IMR-90 (cell line): ENCODE data around the gene NCK1.

Experiments
- BHLHE40 ChIP-seq: fragments of 150-350 bp; IDR thresholded peaks from 2 replicates; pipeline ENCODE4 v1.6.1; 2016; ENCODE audit warnings: mild to moderate bottlenecking, low read depth, low read length
- CEBPB ChIP-seq: IDR thresholded peaks from 2 replicates; pipeline ENCODE4 v1.6.1; 2012; ENCODE audit warnings: low read depth, low read length, improper control_type of control experiment
- CHD1 ChIP-seq: IDR thresholded peaks from 2 replicates; pipeline ENCODE4 v1.6.1; 2012; ENCODE audit warnings: low read depth, low read length, improper control_type of control experiment
- CTCF ChIP-seq: conservative IDR thresholded peaks from 2 replicates; pipeline ENCODE4 v1.5.1; 2012; ENCODE audit warnings: mild to moderate bottlenecking, low read depth, low read length, improper control_type of control experiment
- MAFK ChIP-seq: IDR thresholded peaks from 2 replicates; pipeline ENCODE4 v1.6.1; 2012; ENCODE audit warnings: low read depth, low read length, improper control_type of control experiment
- MAZ ChIP-seq: IDR thresholded peaks from 2 replicates; pipeline ENCODE4 v1.6.1; 2012; ENCODE audit warnings: low read depth, mild to moderate bottlenecking, low read length, improper control_type of control experiment, moderate library complexity, borderline replicate concordance
- MXI1 ChIP-seq: IDR thresholded peaks from 2 replicates; pipeline ENCODE4 v1.6.1; 2012; ENCODE audit warnings: low read depth, mild to moderate bottlenecking, low read length, moderate library complexity, borderline replicate concordance
- NFE2L2 ChIP-seq: fragments of 150-350 bp; IDR thresholded peaks from 2 replicates; pipeline ENCODE4 v1.6.1; 2016; ENCODE audit warnings: low read depth, mild to moderate bottlenecking, low read length
- POLR2A ChIP-seq: IDR thresholded peaks from 2 replicates; pipeline ENCODE4 v1.6.1; 2012; ENCODE audit warnings: mild to moderate bottlenecking, low read depth, low read length
- RAD21 ChIP-seq: IDR thresholded peaks from 2 replicates; pipeline ENCODE4 v1.6.1; 2012; ENCODE audit warnings: low read length, improper control_type of control experiment
- RCOR1 ChIP-seq: IDR thresholded peaks from 2 replicates; pipeline ENCODE4 v1.6.1; 2012; ENCODE audit warnings: mild to moderate bottlenecking, low read length, improper control_type of control experiment; ENCODE audit not compliant: insufficient replicate concordance
- USF2 ChIP-seq: fragments of 150-350 bp; IDR thresholded peaks from 2 replicates; pipeline ENCODE4 v1.6.1; 2017; ENCODE audit warnings: mild to moderate bottlenecking, antibody characterized with exemption, low read length, low read depth

DNA sequence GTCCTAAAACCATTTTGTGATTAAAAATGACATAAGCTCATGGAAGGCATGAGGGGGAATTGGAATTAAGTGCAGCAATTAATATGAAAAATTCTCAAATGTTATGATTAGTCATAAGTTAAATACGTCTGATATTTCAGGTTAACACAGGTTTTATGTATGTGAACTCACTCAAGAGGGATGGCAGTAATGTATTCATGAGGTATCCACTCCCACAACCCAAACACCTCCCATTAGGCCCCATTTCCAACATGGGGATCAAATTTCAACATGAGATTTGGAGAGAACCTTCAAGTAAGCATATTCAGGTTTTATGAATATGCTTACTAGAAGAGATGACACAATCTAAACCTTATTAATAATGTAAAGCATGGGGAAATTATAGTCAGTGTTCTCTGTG, 54.2 kb downstream of the NCK1 start:
- TF ChIP-seq CTCF (no peak), MAFK (no peak), RAD21 (no peak), POLR2A (no peak), BHLHE40 (no peak), NFE2L2 (no peak), CEBPB (no peak), USF2 (no peak), CHD1 (no peak), MAZ (no peak), RCOR1 (no peak), MXI1 (no peak)
